Muscle of leg (tissue), 11 donors: ENCODE measurements around the gene APOBEC3B. TPM values are rescaled to one million over a fixed set of nuclear protein-coding genes. Genes with fewer than 3 reads are reported as not detected.
A peak's percentile ranks its signal among the peaks of the same experiment; 100 is the strongest.
"Not testable (repeated sequence)": the region's sequence is repeated elsewhere in the genome, so short reads cannot be mapped to it uniquely, and the experiment has no call there.

ENCODE experiments used
- DNase-seq: peaks from one replicate; pipeline ENCODE4 v3.0.0; 2013
- H3K27ac ChIP-seq: one replicate; pipeline ENCODE4 v1.5.1; 2013; ENCODE audit warnings: mild to moderate bottlenecking, low read length, control low read depth
- H3K27me3 ChIP-seq: one replicate; pipeline ENCODE4 v1.6.1; 2013; ENCODE audit warnings: low read length; ENCODE audit not compliant: control insufficient read depth, insufficient read depth
- H3K36me3 ChIP-seq: one replicate; pipeline ENCODE4 v1.6.1; 2013; ENCODE audit warnings: low read length; ENCODE audit not compliant: control insufficient read depth, insufficient read depth
- H3K4me1 ChIP-seq: one replicate; pipeline ENCODE4 v1.6.1; 2013; ENCODE audit warnings: low read length; ENCODE audit not compliant: control insufficient read depth, insufficient read depth
- H3K4me3 ChIP-seq: one replicate; pipeline ENCODE4 v1.5.1; 2013; ENCODE audit warnings: low read length, control low read depth
- H3K9me3 ChIP-seq: replicated peaks from 2 replicates; pipeline ENCODE4 v1.6.1; 2013; ENCODE audit warnings: low read depth, low read length; ENCODE audit not compliant: control insufficient read depth
- WGBS: methylation state at CpG from one replicate; pipeline ENCODE4 v1.1.5; 2013; ENCODE audit warnings: missing lambda C conversion rate; ENCODE audit not compliant: insufficient coverage; 5-methylcytosine and 5-hydroxymethylcytosine counted together
- polyA plus RNA-seq, 8 donors: library from polyadenylated mRNA; unstranded; fragments of 120-200 nt; gene quantifications; one replicate each; pipeline versions ENCODE4 v1.2.1 to v1.2.3, GENCODE V29; 2013; ENCODE audit warnings: inconsistent platforms in 1 of 8, low replicate concordance in 1 of 8; ENCODE audit not compliant: insufficient read length in 8 of 8, insufficient read depth in 1 of 8
- total RNA-seq: library from RNA; stranded (reverse); fragments of 120-200 nt; gene quantifications from one replicate; pipeline ENCODE4 v1.2.4, GENCODE V29; 2013

APOBEC3B gene
- total and polyA plus RNA-seq, 9 donors = 1.1 to 6.6 (median 4.8) TPM

DNA sequence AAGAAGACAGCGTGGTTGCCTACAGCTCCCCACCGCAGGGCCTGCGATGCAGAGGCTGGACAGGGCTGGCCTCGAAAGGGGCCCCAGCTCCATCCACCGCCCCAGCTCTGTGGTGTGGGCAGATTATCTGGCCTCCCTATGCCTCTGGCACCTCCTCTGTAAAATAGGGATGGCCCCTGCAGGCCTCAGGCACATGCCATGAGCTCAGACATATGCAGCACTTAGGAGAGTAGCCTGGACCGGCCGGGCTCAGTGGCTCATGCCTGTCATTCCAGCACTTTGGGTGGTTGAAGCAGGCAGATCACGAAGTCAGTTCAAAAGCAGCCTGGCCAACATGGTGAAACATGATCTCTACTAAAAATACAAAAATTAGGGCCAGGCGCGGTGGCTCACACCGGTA, 46.1 kb downstream of the APOBEC3B start:
- no peak overlapping the region for H3K4me3 ChIP-seq
- no peak overlapping the region for H3K27ac ChIP-seq
- H3K27me3 ChIP-seq = no peaks in the 10 kb centered on the region
- H3K9me3 ChIP-seq = no peaks in the 10 kb centered on the region
- WGBS = 67% methylated on average over 7 of the region's 11 CpGs
- DNase-seq = no peak
- H3K36me3 ChIP-seq = no peaks in the 10 kb centered on the region
- no peaks in the 10 kb centered on the region for H3K4me1 ChIP-seq

- Histone ChIP-seq H3K4me3 (no peak overlapping the region), H3K9me3 (no peaks in the 10 kb centered on the region)
- WGBS = 89% methylated on average over 10 of the region's 13 CpGs
Observed at GRCh38 chr22:39029227-39029626, 47.1 kb downstream of the APOBEC3B start.

GRCh38 chr22:39030705-39031104, 48.6 kb downstream of the APOBEC3B start:
- no peaks in the 10 kb centered on the region for H3K27me3 ChIP-seq
- DNase-seq = no peak
- H3K9me3 ChIP-seq = no peaks in the 10 kb centered on the region
- H3K27ac ChIP-seq = no peak overlapping the region
- H3K4me1 ChIP-seq = no peaks in the 10 kb centered on the region
- 83% methylated on average over 12 of the region's 14 CpGs for WGBS
- no peak overlapping the region for H3K4me3 ChIP-seq
- no peaks in the 10 kb centered on the region for H3K36me3 ChIP-seq

More at GRCh38 chr22:39029227-39029626, 47.1 kb downstream of the APOBEC3B start:
- H3K36me3 ChIP-seq = no peaks in the 10 kb centered on the region
- H3K27me3 ChIP-seq = no peaks in the 10 kb centered on the region
- H3K4me1 ChIP-seq = no peaks in the 10 kb centered on the region
- no peak overlapping the region for H3K27ac ChIP-seq
- no peak for DNase-seq

DNA sequence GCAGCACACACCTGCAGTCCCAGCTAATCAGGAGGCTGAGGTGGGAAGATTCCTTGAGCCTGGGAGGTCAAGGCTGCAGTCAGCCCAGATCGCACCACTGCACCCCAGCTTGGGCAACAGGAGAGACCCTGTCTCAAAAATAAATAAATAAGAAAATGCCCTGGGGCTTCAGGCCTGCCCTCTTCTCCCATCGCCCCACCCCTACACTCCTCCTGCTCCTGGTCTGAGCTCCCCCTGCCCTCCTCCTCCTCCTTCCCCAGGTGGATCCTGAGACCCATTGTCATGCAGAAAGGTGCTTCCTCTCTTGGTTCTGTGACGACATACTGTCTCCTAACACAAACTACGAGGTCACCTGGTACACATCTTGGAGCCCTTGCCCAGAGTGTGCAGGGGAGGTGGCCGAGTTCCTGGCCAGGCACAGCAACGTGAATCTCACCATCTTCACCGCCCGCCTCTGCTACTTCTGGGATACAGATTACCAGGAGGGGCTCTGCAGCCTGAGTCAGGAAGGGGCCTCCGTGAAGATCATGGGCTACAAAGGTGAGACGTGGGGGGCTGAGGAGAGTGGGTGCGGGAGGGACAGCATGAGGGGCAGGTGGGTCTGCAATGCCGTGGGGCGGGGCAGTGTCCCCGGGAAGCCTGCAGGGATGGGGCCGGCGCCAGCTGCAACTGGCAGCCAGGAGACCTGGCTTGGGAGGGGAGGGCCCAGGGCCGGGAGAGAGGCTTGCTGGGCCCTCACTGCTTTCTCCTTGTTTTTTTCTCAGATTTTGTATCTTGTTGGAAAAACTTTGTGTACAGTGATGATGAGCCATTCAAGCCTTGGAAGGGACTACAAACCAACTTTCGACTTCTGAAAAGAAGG, 49.5 kb downstream of the APOBEC3B start:
- not testable (repeated sequence) for H3K36me3 ChIP-seq, H3K4me3 ChIP-seq, H3K9me3 ChIP-seq, H3K27ac ChIP-seq, DNase-seq, H3K4me1 ChIP-seq, H3K27me3 ChIP-seq
- 40% methylated on average over 10 of the region's 18 CpGs for WGBS

GRCh38 chr22:39037071-39037470, 54.9 kb downstream of the APOBEC3B start:
- H3K4me3 ChIP-seq, H3K4me1 ChIP-seq, H3K9me3 ChIP-seq, H3K27ac ChIP-seq, DNase-seq, H3K27me3 ChIP-seq, H3K36me3 ChIP-seq: not testable (repeated sequence)
- WGBS = 20% methylated on average over 1 of the region's 2 CpGs

DNA sequence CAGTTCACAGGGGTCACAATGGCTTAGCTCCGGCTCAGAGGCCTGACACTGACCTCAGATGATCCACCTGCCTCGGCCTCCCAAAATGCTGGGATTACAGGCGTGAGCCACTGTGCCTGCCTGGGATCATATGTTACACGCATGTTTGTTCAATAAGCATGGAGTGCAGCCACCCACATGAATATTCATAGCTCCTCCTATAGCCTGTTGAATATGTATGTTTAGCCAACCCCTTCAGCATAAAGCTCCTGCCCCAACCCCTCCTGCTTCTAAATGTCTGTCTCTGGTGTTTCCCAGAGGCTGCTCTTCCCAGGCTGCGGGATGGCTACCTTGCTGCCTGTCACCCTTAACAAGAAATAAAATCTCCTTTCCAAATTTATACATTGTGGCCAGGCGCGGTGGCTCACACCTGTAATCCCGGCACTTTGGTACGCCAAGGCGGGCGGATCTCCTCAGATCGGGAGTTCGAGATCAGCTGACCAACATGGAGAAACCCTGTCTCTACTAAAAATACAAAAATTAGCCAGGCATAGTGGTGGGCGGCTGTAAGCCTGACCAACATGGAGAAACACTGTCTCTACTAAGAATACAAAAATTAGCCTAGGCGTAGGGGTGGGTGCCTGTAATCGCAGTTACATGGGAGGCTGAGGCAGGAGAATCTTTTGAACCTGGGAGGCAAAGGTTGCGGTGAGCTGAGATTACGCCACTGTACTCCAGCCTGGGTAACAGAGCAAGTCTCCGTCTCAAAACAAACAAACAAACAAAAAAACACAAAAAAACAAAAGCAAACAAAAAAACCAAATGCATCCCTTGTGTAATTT, 57.4 kb downstream of the APOBEC3B start:
- H3K4me3 ChIP-seq = no peak overlapping the region
- peaks cover 4% of the 10 kb centered on the region for H3K4me1 ChIP-seq
- no peak for DNase-seq
- H3K9me3 ChIP-seq = no peaks in the 10 kb centered on the region
- no peak overlapping the region for H3K27ac ChIP-seq
- H3K27me3 ChIP-seq = no peaks in the 10 kb centered on the region
- peaks cover 2% of the 10 kb centered on the region for H3K36me3 ChIP-seq
- 80% methylated on average over 8 of the region's 19 CpGs for WGBS

GRCh38 chr22:39040155-39040537, 58.0 kb downstream of the APOBEC3B start:
- H3K36me3 ChIP-seq, DNase-seq, H3K27ac ChIP-seq, H3K27me3 ChIP-seq, H3K4me1 ChIP-seq, H3K9me3 ChIP-seq: not testable (repeated sequence)
- H3K4me3 ChIP-seq = peak overlapping the region; percentile 55
- 59% methylated on average over 2 of the region's 14 CpGs for WGBS

- H3K4me1 ChIP-seq, H3K9me3 ChIP-seq, H3K36me3 ChIP-seq, H3K27me3 ChIP-seq: not testable (repeated sequence)
- DNase-seq = peak; percentile 68
- WGBS = 7% methylated on average over 12 of the region's 21 CpGs
- Histone ChIP-seq H3K27ac (peak within 1 kb of the TSS; percentile 37), H3K4me3 (peak within 1 kb of the TSS; percentile 55)
Observed at GRCh38 chr22:39040538-39041296, 58.6 kb downstream of the APOBEC3B start, which contains the start of gene APOBEC3F. Gene APOBEC3F (plus strand): TSS chr22:39040864. CDS start chr22:39040961, 97 bp downstream.

- Histone ChIP-seq H3K36me3 (peaks cover 2% of the 10 kb centered on the region), H3K4me3 (no peak overlapping the region), H3K9me3 (no peaks in the 10 kb centered on the region), H3K4me1 (peaks cover 4% of the 10 kb centered on the region), H3K27ac (no peak overlapping the region), H3K27me3 (no peaks in the 10 kb centered on the region)
- DNase-seq = no peak
- WGBS = 100% methylated on average over 1 of the region's 7 CpGs
Observed at GRCh38 chr22:39041908-39042307, 59.8 kb downstream of the APOBEC3B start.
